NCI-H2081 (cell line): ENCODE data around the gene JDP2.
"Not testable (repeated sequence)": the region's sequence is repeated elsewhere in the genome, so short reads cannot be mapped to it uniquely, and the experiment has no call there.

Source experiments
- DNase-seq, 2 experiments: peaks; one replicate each; lab custom pipeline; 2025; lab: John Stamatoyannopoulos, UW

JDP2 gene

DNA sequence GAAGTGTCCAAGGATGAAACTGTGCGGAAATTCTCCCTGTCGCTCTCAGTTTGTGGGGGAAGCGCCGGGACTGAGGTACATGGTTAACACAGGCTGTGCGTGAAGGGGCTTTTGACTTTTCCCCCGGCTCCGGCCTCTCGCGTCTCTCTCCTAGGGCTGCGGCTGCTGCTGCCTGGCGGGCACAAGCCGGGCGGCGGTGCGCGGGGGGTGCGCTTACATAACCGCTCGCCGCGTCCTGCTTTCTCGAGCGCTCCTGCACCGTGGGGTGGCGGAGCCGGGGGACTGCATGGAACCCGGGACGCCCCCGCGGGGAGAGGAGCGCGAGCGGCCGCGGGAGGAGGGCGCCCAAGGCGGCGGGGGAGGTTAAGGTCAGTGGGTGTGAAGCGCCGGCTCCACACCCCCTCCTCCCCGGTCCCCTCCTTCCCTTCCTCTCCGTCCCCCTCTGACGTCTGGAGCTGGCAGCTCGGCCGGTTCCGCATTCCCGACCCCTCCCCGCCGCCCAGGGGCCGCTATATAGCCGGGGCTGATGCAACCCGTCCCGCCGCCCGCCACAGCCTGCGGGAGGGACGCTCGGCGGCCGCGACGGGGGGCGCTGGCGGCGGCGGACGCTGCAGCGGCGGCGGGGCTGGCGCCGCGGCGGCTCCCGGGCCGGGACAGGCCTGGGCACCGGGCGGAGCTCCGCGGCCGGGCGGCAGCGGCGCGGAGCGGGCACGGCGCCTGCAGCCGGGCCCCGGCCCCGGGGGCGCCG, at the start of gene JDP2:
JDP2 (plus strand) TSS at position 541 of the 748 bp plus-strand sequence. CDS start 9,899 bp downstream, outside the sequence.
- peak; percentile 22 to 50 for DNase-seq

- DNase-seq: no peak
Observed at GRCh38 chr14:75379246-75379929, 48.4 kb upstream of the JDP2 start.

- DNase-seq: no peak
Observed at GRCh38 chr14:75379930-75380270, 47.9 kb upstream of the JDP2 start.

GRCh38 chr14:75380656-75381055, 47.2 kb upstream of the JDP2 start:
- no peak for DNase-seq

DNA sequence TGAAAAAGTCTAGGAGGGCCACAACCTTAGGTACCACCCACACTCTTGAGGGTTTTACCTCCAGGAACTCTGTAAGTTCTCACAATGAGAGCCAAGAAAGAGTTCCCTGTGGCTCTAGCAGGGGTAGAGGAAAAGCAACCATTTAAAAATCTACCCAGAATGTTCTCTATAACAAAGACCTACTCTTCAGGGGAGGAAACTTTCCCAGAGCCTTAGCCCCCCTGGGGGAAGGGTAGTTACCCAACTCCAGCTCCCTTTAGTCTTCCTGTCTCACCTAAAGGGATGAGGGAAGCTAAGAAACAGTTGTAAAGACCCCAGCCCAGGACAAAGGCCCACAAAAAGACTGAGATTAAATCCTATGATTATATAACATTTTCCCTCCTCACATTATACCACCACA, 46.2 kb upstream of the JDP2 start:
- DNase-seq: no peak

GRCh38 chr14:75383219-75383618, 44.6 kb upstream of the JDP2 start:
- not testable (repeated sequence) for DNase-seq

DNA sequence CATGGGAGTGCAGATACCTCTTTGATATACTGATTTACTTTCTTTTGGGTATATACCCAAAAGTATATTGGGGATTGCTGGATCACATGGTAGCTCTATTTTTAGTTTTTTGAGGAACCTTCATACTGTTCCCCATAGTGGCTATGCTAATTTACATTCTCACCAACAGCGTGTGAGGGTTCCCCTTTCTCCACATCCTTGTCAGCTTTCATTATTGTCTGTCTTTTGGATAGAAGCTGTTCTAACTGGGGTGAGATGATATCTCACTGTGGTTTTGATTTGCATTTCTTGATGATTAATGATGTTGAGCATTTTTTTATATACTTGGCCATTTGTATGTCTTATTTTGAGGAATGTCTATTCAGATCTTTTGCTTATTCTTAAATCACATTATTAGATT, 44.1 kb upstream of the JDP2 start:
- DNase-seq: no peak

GRCh38 chr14:75389679-75390078, 38.1 kb upstream of the JDP2 start:
- DNase-seq: no peak

- DNase-seq: no peak
Observed at GRCh38 chr14:75390183-75390582, 37.6 kb upstream of the JDP2 start.

GRCh38 chr14:75391953-75392352, 35.9 kb upstream of the JDP2 start:
- DNase-seq: no peak

GRCh38 chr14:75392686-75393641, 34.9 kb upstream of the JDP2 start:
- DNase-seq: peak in 1 of 2 experiments; percentile 6

DNA sequence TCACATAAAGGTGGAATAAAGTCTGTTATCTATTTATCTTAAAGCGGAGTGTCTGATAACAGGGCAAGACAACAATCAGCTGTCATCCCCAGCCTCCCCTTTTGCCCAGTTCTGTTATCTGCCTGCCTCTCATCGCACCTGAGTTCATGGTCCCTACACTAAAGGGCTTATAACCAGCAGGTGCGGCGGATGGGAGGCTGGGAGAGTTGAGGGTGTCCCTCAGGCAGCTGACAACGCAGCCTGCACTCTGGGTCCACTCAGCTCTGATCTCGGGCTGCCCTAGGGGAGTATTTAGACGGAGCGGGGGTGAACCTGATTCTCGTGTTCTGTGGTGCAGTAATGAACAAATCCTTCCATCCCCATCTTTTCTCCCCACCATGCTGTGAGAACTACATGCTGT, 34.0 kb upstream of the JDP2 start:
- no peak for DNase-seq

DNA sequence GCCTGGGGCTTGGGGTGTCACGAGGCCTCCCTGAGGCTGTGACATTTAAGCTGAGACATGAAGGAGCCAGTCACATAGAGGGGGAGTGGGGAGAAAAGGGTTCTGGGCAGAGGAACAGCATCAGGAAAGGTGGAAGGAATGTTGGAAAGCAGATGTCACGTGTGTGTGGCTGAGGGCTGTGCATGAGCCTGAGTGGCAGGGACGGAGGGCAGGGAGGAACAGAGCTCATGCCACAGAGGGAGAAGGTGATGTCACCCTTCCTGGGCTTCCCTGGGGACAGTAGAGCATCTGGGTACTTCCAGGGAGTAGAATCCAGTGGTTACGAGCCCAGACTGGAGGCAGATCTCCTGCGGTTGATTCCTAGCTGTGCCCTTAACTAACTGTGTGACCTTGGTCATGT, 32.0 kb upstream of the JDP2 start:
- DNase-seq: no peak

- no peak for DNase-seq
Observed at GRCh38 chr14:75399321-75399720, 28.5 kb upstream of the JDP2 start.

GRCh38 chr14:75399843-75400775, 27.7 kb upstream of the JDP2 start:
- DNase-seq: peak; percentile 98 to 99

DNA sequence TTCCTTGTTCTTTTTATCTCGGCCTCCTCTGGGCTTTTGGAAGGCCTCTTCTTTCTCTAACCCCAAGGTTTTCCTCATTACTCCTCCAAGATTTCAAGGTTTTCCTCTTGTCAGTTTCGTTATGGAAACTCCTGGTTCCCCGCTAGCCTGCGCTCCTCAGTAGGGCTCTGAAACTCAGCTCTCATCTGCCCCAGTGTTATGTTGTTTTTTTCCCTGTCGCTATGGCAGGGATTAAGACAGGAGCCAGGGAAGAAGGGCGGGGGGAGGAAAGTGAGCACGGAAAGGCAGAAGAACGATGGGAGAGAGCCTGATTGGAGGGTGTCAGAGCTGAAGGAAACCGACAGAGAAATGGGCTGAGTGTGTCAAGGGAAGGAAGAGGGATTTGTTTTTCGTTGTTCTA, 26.5 kb upstream of the JDP2 start:
- DNase-seq: no peak

- DNase-seq: no peak
Observed at GRCh38 chr14:75402867-75403413, 24.9 kb upstream of the JDP2 start.

- no peak for DNase-seq
Observed at GRCh38 chr14:75404847-75405246, 23.0 kb upstream of the JDP2 start.

- no peak for DNase-seq
Observed at GRCh38 chr14:75406102-75406501, 21.7 kb upstream of the JDP2 start.

- no peak for DNase-seq
Observed at GRCh38 chr14:75406856-75407255, 21.0 kb upstream of the JDP2 start.
